HG02981 (cell line): ENCODE measurements around the gene MAPK1.

Experiments used
- ATAC-seq: cut with Tn5 transposase; IDR thresholded peaks from one replicate; pipeline ENCODE4 v1.9.1; 2021; ENCODE audit warnings: mild to moderate bottlenecking, moderate library complexity; ENCODE audit not compliant: unreplicated experiment

Gene MAPK1

DNA sequence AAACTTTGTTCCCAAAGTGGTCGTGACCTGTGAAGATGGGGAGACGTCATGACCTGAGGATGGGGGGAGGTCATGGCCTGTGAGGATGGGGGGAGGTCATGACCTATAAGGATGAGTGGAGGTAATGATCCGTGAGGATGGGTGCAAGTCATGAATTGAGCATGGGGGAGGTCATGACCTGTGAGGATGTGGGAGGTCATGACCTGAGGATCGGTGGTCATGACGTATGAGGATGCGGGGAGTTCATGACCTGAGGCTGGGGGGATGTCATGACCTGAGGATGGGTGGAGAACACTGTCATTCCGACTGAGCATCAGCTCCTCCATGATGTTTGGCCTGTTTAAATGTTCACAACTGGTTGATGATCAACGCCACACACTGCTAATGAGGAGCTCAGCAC lies 157.8 kb downstream of the MAPK1 start:
- ATAC-seq: no peak

DNA sequence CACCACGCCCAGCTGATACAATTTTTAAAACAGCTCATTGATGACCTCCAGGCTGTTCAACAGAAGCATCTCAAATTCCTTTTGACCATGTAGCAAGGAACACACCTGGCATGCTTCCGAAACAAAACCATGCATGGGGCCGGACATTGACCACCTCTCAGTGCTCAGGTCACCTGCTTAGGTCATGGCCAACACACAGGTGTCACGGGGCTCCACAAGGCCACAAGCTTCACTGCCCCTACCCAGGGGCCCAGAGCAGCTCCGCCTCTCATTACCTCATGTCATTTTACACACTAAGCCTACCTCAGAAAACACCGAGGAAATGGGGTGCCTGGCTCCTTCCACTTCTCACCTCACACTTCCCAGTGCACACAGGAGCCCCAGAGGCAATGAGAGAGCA lies 158.5 kb downstream of the MAPK1 start:
- ATAC-seq: no peak

DNA sequence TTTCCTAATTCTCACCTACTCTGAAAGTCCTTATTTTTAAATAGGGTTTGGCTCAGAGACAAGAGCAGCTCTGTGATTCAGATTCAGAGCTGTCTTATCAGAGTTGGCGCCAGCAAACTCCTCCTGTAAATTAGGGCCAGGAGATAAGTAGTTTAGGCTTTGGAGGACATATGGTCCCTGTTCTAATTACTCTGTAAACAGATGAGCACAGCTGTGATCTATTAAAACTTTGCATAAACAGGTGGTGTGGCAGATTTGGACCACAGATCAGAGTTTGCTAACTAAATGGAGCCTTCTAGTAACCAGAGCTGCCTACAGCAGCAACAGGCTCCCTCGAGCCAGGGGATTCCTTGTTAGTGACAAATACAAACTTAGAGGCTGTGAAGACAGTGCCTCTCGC lies 159.8 kb downstream of the MAPK1 start:
- no peak for ATAC-seq
